ENCODE data around the gene IL15. TPM values are rescaled to one million over a fixed set of nuclear protein-coding genes. Genes with fewer than 3 reads are reported as not detected.

The IL15 gene
- total and polyA plus RNA-seq, 2 of the 8 experiments (the other 6 are each of a cell fraction or from before 2014, with no cell fraction given): 0.30 to 0.61 TPM

DNA sequence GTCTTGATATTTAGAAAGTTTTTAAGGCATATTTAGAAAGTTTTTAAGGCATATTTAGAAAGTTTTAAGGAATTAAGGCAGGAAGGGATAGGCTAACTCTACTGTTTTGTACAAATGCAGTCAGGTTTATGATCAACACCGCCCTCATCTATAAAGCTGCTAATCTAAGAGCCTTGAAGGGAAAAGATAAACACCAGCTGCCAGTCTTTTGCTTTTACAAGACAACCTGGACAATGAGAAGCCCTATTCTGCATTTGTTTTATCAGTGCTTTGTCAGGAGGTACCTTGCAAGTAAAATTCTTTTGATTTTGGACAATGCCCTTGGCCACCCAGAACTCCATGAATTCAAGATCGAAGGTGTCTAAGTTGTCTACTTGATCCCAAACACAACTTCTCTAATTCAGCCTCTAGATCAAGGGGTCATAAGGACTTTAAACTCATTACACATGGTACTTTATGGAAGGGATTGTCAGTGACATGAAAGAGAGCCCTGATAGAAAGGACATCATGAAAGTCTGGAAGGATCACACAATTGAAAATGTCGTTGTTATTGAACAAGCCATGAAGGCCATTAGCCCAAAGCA is 39.8 kb downstream of the IL15 start:
- no peak for TF ChIP-seq RNF2 (IDR thresholded peaks at IDR 0.05; ENCODE audit: borderline replicate concordance, low read depth, low read length, missing control alignments, poor library complexity, severe bottlenecking)
- H4K5ac ChIP-seq (ENCODE audit: insufficient read length, low read depth, low read length): no peak overlapping the region
- DNase-seq (ENCODE audit: low read depth in 1 of 2, low spot score in 2 of 2): no peak
- no peak overlapping the region for H3K27ac ChIP-seq (ENCODE audit: low read depth, low read length)
- no peak overlapping the region for H4K8ac ChIP-seq (ENCODE audit: extremely low read depth, insufficient read depth, low read length)
- H3K4ac ChIP-seq (replicated peaks; ENCODE audit: insufficient read length, low read depth, low read length): no peak overlapping the region
- POLR2A ChIA-PET (ENCODE audit: partially characterized antibody): no interaction called here
- H2BK20ac ChIP-seq (ENCODE audit: low read length): no peak overlapping the region
- H2BK12ac ChIP-seq (ENCODE audit: low read depth, low read length): no peak overlapping the region
- H3K56ac ChIP-seq (replicated peaks; ENCODE audit: insufficient read length, low read depth, low read length): no peak overlapping the region
- no peak for FAIRE-seq
- H2BK120ac ChIP-seq (replicated peaks; ENCODE audit: low read depth, low read length): no peak overlapping the region
- CTCF ChIA-PET (ENCODE audit: partially characterized antibody): interaction anchor here (0.9 to 2.3 kb wide), 3 partner anchors 22 to 330 kb away, joined by 3 to 6 read pairs (median 3); no protein-coding TSS in a partner anchor
- H3K9ac ChIP-seq (replicated peaks in 1 of 4; ENCODE audit: extremely low read depth in 1 of 4, low read depth in 3 of 4, low read length in 3 of 4): no peak overlapping the region
- no peaks in the 10 kb centered on the region for H3K36me3 ChIP-seq (ENCODE audit: control insufficient read depth in 2 of 4, insufficient read depth in 4 of 4, low read length in 3 of 4)
- no peak overlapping the region for H3K23ac ChIP-seq (ENCODE audit: insufficient read length)
- H3K27me3 ChIP-seq (replicated peaks in 1 of 4; ENCODE audit: control insufficient read depth in 3 of 4, extremely low read depth in 1 of 4, insufficient read depth in 3 of 4, low read length in 3 of 4): no peaks in the 10 kb centered on the region
- H3K4me2 ChIP-seq (ENCODE audit: insufficient read depth in 1 of 2, low read depth in 2 of 2, low read length in 2 of 2): no peak overlapping the region
- H3K14ac ChIP-seq (ENCODE audit: insufficient read length): no peak overlapping the region
- H3K4me3 ChIP-seq (ENCODE audit: extremely low read depth in 1 of 4, insufficient read depth in 2 of 4, low read depth in 3 of 4, low read length in 4 of 4): no peak overlapping the region
- H3K4me1 ChIP-seq (replicated peaks in 1 of 4; ENCODE audit: control insufficient read depth in 3 of 4, insufficient read depth in 4 of 4, low read length in 3 of 4): peaks cover 0 to 3% (median 0%) of the 10 kb centered on the region in 4 experiments; a peak in 1 of 7 replicates
- H4K20me1 ChIP-seq (replicated peaks in 1 of 2; ENCODE audit: control insufficient read depth in 1 of 2, insufficient read depth in 2 of 2, low read length in 2 of 2): no peaks in the 10 kb centered on the region
- H2BK5ac ChIP-seq (ENCODE audit: low read depth, low read length): no peak overlapping the region
- no peak overlapping the region for H4K91ac ChIP-seq (replicated peaks; ENCODE audit: insufficient read length, low read length)
- WGBS, 2 experiments (ENCODE audit: extremely low coverage in 1 of 2, insufficient coverage in 1 of 2, insufficient read length in 1 of 2, insufficient replicate concordance in 2 of 2, low coverage in 1 of 2, low lambda C conversion rate in 2 of 2, missing lambda C conversion rate in 1 of 2): 79% methylated on average over 3 of the region's 3 CpGs; no CpG with 5 or more reads in 1 of the 2 experiments
- no peak overlapping the region for H2AK5ac ChIP-seq (ENCODE audit: low read depth, low read length)
- H3K18ac ChIP-seq (ENCODE audit: extremely low read depth, low read length): no peak overlapping the region
- H3K9me3 ChIP-seq (ENCODE audit: insufficient read depth in 2 of 2, low read depth in 1 of 2, low read length in 1 of 2): no peaks in the 10 kb centered on the region
- H2AFZ ChIP-seq (ENCODE audit: low read length): no peak overlapping the region
- H3K79me1 ChIP-seq (ENCODE audit: low read depth, low read length): no peaks in the 10 kb centered on the region
- no peaks in the 10 kb centered on the region for H3K23me2 ChIP-seq (ENCODE audit: low read depth, low read length)
- H2BK15ac ChIP-seq (ENCODE audit: low read length): no peak overlapping the region
- H3K79me2 ChIP-seq (ENCODE audit: control insufficient read depth in 1 of 2, insufficient read depth in 2 of 2, low read length in 2 of 2): no peaks in the 10 kb centered on the region

Data from H1 (cell line).